B cell (primary cell): ENCODE measurements around the gene TSPAN10. TPM values are rescaled to one million over a fixed set of nuclear protein-coding genes. Genes with fewer than 3 reads are reported as not detected.

Source experiments
- ATAC-seq: fragments of 200-7000 bp; cut with Tn5 transposase; one replicate; pipeline ENCODE4 v1.10.0; 2021; ENCODE audit warnings: low read depth, mild to moderate bottlenecking, moderate number of reproducible peaks, moderate library complexity
- CTCF ChIA-PET: fragments of 350-600 bp; sonication (Branson Sonifier 250); formaldehyde crosslinking; loops from one replicate; lab custom pipeline; 2021; ENCODE audit warnings: antibody characterized with exemption, inconsistent platforms; lab: Charles Lee
- POLR2A ChIA-PET: fragments of 350-600 bp; sonication (Branson Sonifier 250); formaldehyde crosslinking; loops from one replicate; lab custom pipeline; 2021; ENCODE audit warnings: antibody characterized with exemption; lab: Charles Lee
- DNase-seq: peaks from one replicate; pipeline ENCODE4 v3.0.0; 2013
- H2AFZ ChIP-seq: 2 replicates; pipeline ENCODE4 v1.6.1; 2012; ENCODE audit warnings: mild to moderate bottlenecking, low read depth, low read length; ENCODE audit not compliant: insufficient read depth, poor library complexity, severe bottlenecking
- H3K27ac ChIP-seq, 2 donors: 1 replicate in 1 of 2; 2 replicates in 1 of 2; pipeline ENCODE4 v1.5.1; 2012 to 2013; ENCODE audit warnings: low read length in 2 of 2, mild to moderate bottlenecking in 2 of 2, moderate library complexity in 1 of 2
- H3K27me3 ChIP-seq, 4 experiments: fragments of 200-600 bp in 1 of 4; sonication (generic) in 1 of 4; replicated peaks in 1 of 4; 1 replicate in 2 of 4; 2 replicates in 2 of 4; pipeline versions ENCODE4 v1.6.1 to v1.7.0; 2013 to 2016; ENCODE audit warnings: low read length in 3 of 4, mild to moderate bottlenecking in 2 of 4, mixed read lengths in 1 of 4, moderate library complexity in 1 of 4; ENCODE audit not compliant: insufficient read depth in 4 of 4, control insufficient read depth in 3 of 4; ENCODE audit errors: control extremely low read depth in 1 of 4
- H3K36me3 ChIP-seq, 2 experiments: replicated peaks in 1 of 2; 1 replicate in 1 of 2; 2 replicates in 1 of 2; pipeline versions ENCODE4 v1.6.1 to v1.7.1; 2013; ENCODE audit warnings: low read length in 1 of 2; ENCODE audit not compliant: insufficient read depth in 2 of 2, control insufficient read depth in 1 of 2; ENCODE audit errors: control extremely low read depth in 1 of 2, extremely low read depth in 1 of 2
- H3K4me1 ChIP-seq, 2 donors: fragments of 200-600 bp in 1 of 2; sonication (generic) in 1 of 2; 1 replicate in 1 of 2; 2 replicates in 1 of 2; pipeline versions ENCODE4 v1.5.1 to v1.6.1; 2013 to 2017; ENCODE audit warnings: low read length in 2 of 2; ENCODE audit not compliant: control insufficient read depth in 2 of 2, insufficient read depth in 2 of 2
- H3K4me2 ChIP-seq: replicated peaks from 2 replicates; pipeline ENCODE3; 2012; ENCODE audit warnings: mild to moderate bottlenecking, low read depth, low read length; ENCODE audit not compliant: poor library complexity, severe bottlenecking
- H3K4me3 ChIP-seq, 5 experiments: fragments of 200-600 bp in 1 of 5; sonication (generic) in 1 of 5; 1 replicate in 3 of 5; 2 replicates in 2 of 5; pipeline versions ENCODE4 v1.5.1 to v1.7.0; 2011 to 2016; ENCODE audit warnings: low read length in 4 of 5, mild to moderate bottlenecking in 4 of 5, low read depth in 2 of 5, control low read depth in 1 of 5, moderate library complexity in 1 of 5; ENCODE audit not compliant: insufficient read depth in 1 of 5; ENCODE audit errors: control extremely low read depth in 1 of 5, extremely low read depth in 1 of 5
- H3K79me2 ChIP-seq: fragments of 200-600 bp; sonication (generic); one replicate; pipeline ENCODE4 v1.6.0; 2016; ENCODE audit warnings: low read length; ENCODE audit not compliant: control insufficient read depth, insufficient read depth
- H3K9ac ChIP-seq: fragments of 200-600 bp; sonication (generic); 2 replicates; pipeline ENCODE4 v1.6.1; 2017; ENCODE audit warnings: mild to moderate bottlenecking, low read length, moderate library complexity
- H3K9me3 ChIP-seq, 3 donors: one replicate each; pipeline versions ENCODE4 v1.6.1 to v1.7.1; 2013; ENCODE audit warnings: low read length in 2 of 3; ENCODE audit not compliant: control insufficient read depth in 2 of 3, insufficient read depth in 1 of 3; ENCODE audit errors: control extremely low read depth in 1 of 3
- H4K20me1 ChIP-seq: 2 replicates; pipeline ENCODE4 v1.6.0; 2012; ENCODE audit warnings: mild to moderate bottlenecking, low read length; ENCODE audit not compliant: insufficient read depth, control insufficient read depth, poor library complexity, severe bottlenecking
- H3K27ac Mint-ChIP-seq: one replicate; pipeline ENCODE4 v1.8.0; 2021; ENCODE audit warnings: mixed read lengths
- H3K27me3 Mint-ChIP-seq: one replicate; pipeline ENCODE4 v1.8.0; 2021; ENCODE audit warnings: mixed read lengths
- H3K4me1 Mint-ChIP-seq: one replicate; pipeline ENCODE4 v1.8.0; 2021; ENCODE audit warnings: mixed read lengths
- H3K4me3 Mint-ChIP-seq: one replicate; pipeline ENCODE4 v1.8.0; 2021; ENCODE audit warnings: mixed read lengths
- H3K9me3 Mint-ChIP-seq: one replicate; pipeline ENCODE4 v1.8.0; 2022; ENCODE audit warnings: mixed read lengths; ENCODE audit not compliant: insufficient read depth
- CTCF ChIP-seq: fragments of 200-600 bp; IDR thresholded peaks from one replicate; pipeline ENCODE4 v1.8.0; 2022; ENCODE audit warnings: antibody characterized with exemption, mild to moderate bottlenecking
- EZH2 ChIP-seq: IDR thresholded peaks from 2 replicates; pipeline ENCODE4 v1.6.1; 2012; ENCODE audit warnings: borderline replicate concordance, low read depth, mild to moderate bottlenecking, moderate library complexity, low read length; ENCODE audit not compliant: insufficient read depth, poor library complexity, severe bottlenecking
- WGBS: methylation state at CpG from one replicate; pipeline ENCODE4 v1.1.5; 2013; ENCODE audit warnings: missing lambda C conversion rate; ENCODE audit not compliant: insufficient coverage; 5-methylcytosine and 5-hydroxymethylcytosine counted together
- intact Hi-C: fragments of 100-400 bp; cut with micrococcal nuclease; formaldehyde crosslinking; loops from one replicate; pipeline ENCODE4 v1.10.0; 2022
- polyA plus RNA-seq: library from polyadenylated mRNA; depleted of rRNA; stranded (reverse); fragments of >200 nt; gene quantifications from 2 replicates; pipeline ENCODE4 v1.2.3, GENCODE V29; 2012
- total RNA-seq, 2 donors: library from RNA; stranded (reverse); fragments of 120-200 nt in 1 of 2; gene quantifications; 1 replicate in 1 of 2; 2 replicates in 1 of 2; pipeline versions ENCODE4 v1.2.3 to v1.2.4, GENCODE V29; 2013 to 2022

Gene TSPAN10
- total and polyA plus RNA-seq, 2 donors (not counting 1 experiment from before 2014, with no cell fraction given) = 0.34 to 1.1 TPM

- Histone ChIP-seq H3K9ac (no peak overlapping the region), H3K27me3 (peaks cover 0 to 18% (median 4%) of the 10 kb centered on the region in 4 experiments)
Measured at GRCh38 chr17:81655378-81656117, 18.6 kb downstream of the TSPAN10 start.

More at GRCh38 chr17:81655378-81656117, 18.6 kb downstream of the TSPAN10 start:
- H3K79me2 ChIP-seq = no peaks in the 10 kb centered on the region
- DNase-seq = no peak
- no peak overlapping the region for H3K4me3 ChIP-seq
- Mint-ChIP-seq H3K27ac (no peak overlapping the region), H3K27me3 (peaks cover 7% of the 10 kb centered on the region), H3K9me3 (no peaks in the 10 kb centered on the region), H3K4me3 (no peak overlapping the region), H3K4me1 (peaks cover 15% of the 10 kb centered on the region)
- H3K27ac ChIP-seq = no peak overlapping the region
- no peaks in the 10 kb centered on the region for H3K36me3 ChIP-seq
- H3K9me3 ChIP-seq = peaks cover 0 to 4% (median 0%) of the 10 kb centered on the region in 3 donors
- no peak overlapping the region for H2AFZ ChIP-seq
- H3K4me1 ChIP-seq = peaks cover 12 to 18% of the 10 kb centered on the region in 2 donors
- CTCF ChIA-PET = no interaction called here
- TF ChIP-seq EZH2 = no peak
- TF ChIP-seq CTCF = no peak
- POLR2A ChIA-PET = interaction anchor here (0.9 kb wide), 1 partner anchor 15 kb away, joined by 3 read pairs; no protein-coding TSS in a partner anchor
- intact Hi-C loops = no loop called here
- no peak overlapping the region for H3K4me2 ChIP-seq
- ATAC-seq = no peak
- no peaks in the 10 kb centered on the region for H4K20me1 ChIP-seq
- WGBS = 95% methylated on average over 18 of the region's 18 CpGs
